Body of pancreas (tissue), 4 donors: Measurements from ENCODE around the gene AKIRIN2. TPM values are rescaled to one million over a fixed set of nuclear protein-coding genes. Genes with fewer than 3 reads are reported as not detected.
A peak's percentile ranks its signal among the peaks of the same experiment; 100 is the strongest.
"Not testable (repeated sequence)": the region's sequence is repeated elsewhere in the genome, so short reads cannot be mapped to it uniquely, and the experiment has no call there.

Experiments used
- ATAC-seq: fragments of 150-250 bp; one replicate; pipeline ENCODE4 v1.9.1; 2016
- DNase-seq, 4 donors: peaks; one replicate each; pipeline ENCODE4 v3.0.0-alpha.2; 2019
- H3K27ac ChIP-seq, 4 donors: fragments of 200-600 bp; sonication (generic); 1 replicate in 3 of 4; 2 replicates in 1 of 4; pipeline versions ENCODE4 v1.5.1 to v1.6.1; 2016 to 2019; ENCODE audit warnings: mild to moderate bottlenecking in 1 of 4, mixed read lengths in 1 of 4, moderate library complexity in 1 of 4
- H3K27me3 ChIP-seq, 2 donors: fragments of 200-600 bp; sonication (generic); one replicate each; pipeline ENCODE4 v1.6.0; 2016; ENCODE audit warnings: mild to moderate bottlenecking in 1 of 2
- H3K36me3 ChIP-seq, 2 donors: fragments of 200-600 bp; sonication (generic); replicated peaks in 1 of 2; 2 replicates each; pipeline ENCODE4 v1.5.1; 2016; ENCODE audit warnings: low read depth in 2 of 2; ENCODE audit not compliant: insufficient read depth in 1 of 2
- H3K4me1 ChIP-seq: fragments of 200-600 bp; sonication (generic); one replicate; pipeline ENCODE4 v1.6.0; 2016
- H3K4me3 ChIP-seq, 2 donors: fragments of 200-600 bp; sonication (generic); 1 replicate in 1 of 2; 2 replicates in 1 of 2; pipeline ENCODE4 v1.5.1; 2016 to 2019
- H3K9me3 ChIP-seq, 3 donors: fragments of 200-600 bp; sonication (generic); 1 replicate in 2 of 3; 2 replicates in 1 of 3; pipeline ENCODE4 v1.5.1; 2016
- POLR2A ChIP-seq, 3 donors: fragments of 450-650 bp; IDR thresholded peaks; one replicate each; pipeline ENCODE4 v1.6.1; 2016; ENCODE audit warnings: antibody characterized with exemption in 3 of 3, mild to moderate bottlenecking in 2 of 3
- WGBS, 2 donors: methylation state at CpG; one replicate each; pipeline ENCODE4 v1.1.5; 2017; 5-methylcytosine and 5-hydroxymethylcytosine counted together
- intact Hi-C: fragments of 100-400 bp; cut with DNase I; formaldehyde crosslinking; loops from one replicate; pipeline ENCODE4 v1.15.1; 2023
- total RNA-seq, 2 donors: library from RNA; depleted of rRNA; stranded (reverse); fragments of >200 nt; gene quantifications; one replicate each; pipeline ENCODE4 v1.1.0, GENCODE V29; 2016
- TF ChIP-seq, protein P1 (sequence below), 7 experiments: fragments of 450-650 bp in 4 of 7; fragments of 200-600 bp in 3 of 7; sonication (generic) in 3 of 7; IDR thresholded peaks; one replicate each; pipeline ENCODE4 v1.5.1; 2016 to 2019; ENCODE audit warnings: antibody characterized with exemption in 7 of 7

Gene AKIRIN2
- total RNA-seq, 2 donors from 2014 or later = 5.4 to 16.2 TPM

DNA sequence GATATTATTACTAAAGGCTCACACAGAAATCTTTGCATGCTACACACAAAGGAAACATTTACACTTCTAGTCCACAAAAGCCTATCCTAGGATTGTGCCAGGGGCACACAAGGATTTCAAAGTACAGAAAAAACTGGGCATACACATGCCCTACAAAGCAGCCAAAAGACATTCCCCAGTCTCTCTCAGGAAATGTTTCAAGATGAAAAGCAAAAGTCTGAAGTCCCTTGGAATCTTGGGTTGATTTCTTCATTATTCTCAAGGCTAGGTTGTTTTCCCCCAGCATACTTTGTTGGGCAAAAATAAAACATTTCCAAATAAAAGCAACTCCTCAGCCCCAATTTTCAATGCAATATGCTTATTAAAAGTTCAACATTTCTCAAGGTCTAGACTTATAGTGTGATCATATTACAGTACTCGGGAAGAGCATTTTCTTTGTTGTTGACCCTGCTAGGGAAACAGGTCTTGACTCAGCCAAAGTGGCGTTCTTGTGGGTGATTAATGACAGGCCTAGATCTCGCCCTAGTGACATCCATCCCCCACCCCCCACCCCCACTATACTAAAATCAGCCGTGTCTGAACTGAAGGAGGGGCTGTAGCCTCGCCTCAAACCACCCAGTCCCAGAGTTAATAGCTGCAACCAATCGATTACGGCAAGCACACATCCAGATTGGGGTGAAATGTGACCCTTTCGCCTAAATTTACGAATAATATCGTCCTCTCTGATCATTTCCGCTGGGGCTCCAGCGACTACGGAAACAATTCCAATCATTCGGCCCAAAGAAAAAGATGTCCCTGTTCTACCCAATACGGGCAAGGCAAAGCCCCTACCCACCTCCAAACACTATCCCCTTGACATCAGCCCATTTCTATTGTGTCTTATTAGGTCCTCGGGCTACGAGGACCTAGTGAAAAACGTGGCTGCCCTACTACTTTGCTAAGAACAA is 1.4 kb downstream of the AKIRIN2 start:
- TF ChIP-seq, protein P1, sequence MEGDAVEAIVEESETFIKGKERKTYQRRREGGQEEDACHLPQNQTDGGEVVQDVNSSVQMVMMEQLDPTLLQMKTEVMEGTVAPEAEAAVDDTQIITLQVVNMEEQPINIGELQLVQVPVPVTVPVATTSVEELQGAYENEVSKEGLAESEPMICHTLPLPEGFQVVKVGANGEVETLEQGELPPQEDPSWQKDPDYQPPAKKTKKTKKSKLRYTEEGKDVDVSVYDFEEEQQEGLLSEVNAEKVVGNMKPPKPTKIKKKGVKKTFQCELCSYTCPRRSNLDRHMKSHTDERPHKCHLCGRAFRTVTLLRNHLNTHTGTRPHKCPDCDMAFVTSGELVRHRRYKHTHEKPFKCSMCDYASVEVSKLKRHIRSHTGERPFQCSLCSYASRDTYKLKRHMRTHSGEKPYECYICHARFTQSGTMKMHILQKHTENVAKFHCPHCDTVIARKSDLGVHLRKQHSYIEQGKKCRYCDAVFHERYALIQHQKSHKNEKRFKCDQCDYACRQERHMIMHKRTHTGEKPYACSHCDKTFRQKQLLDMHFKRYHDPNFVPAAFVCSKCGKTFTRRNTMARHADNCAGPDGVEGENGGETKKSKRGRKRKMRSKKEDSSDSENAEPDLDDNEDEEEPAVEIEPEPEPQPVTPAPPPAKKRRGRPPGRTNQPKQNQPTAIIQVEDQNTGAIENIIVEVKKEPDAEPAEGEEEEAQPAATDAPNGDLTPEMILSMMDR (IDR thresholded peaks at IDR 0.05) = no peak
- no peak for TF ChIP-seq POLR2A (IDR thresholded peaks at IDR 0.05)
- H3K27ac ChIP-seq = peak overlapping the region; percentile 54 to 99 (median 95)
- 0 to 1% methylated on average over 17 to 18 of the region's 18 CpGs for WGBS, 2 donors
- intact Hi-C loops = no loop called here
- H3K27me3 ChIP-seq = no peaks in the 10 kb centered on the region
- DNase-seq (peak; percentile 17 to 54 (median 29)), ATAC-seq (peak; percentile 11)
- H3K4me3 ChIP-seq = peak overlapping the region; percentile 99
- H3K9me3 ChIP-seq = no peaks in the 10 kb centered on the region
- H3K4me1 ChIP-seq = peaks cover 42% of the 10 kb centered on the region
- H3K36me3 ChIP-seq = no peaks in the 10 kb centered on the region

- H3K27ac ChIP-seq = peak overlapping the region in 1 of 4 donors; percentile 99
Measured at GRCh38 chr6:87699576-87699975, 2.5 kb downstream of the AKIRIN2 start.

GRCh38 chr6:87698547-87699006 is 3.5 kb downstream of the AKIRIN2 start:
- Histone ChIP-seq H3K4me3 (no peak overlapping the region), H3K27ac (peak overlapping the region in 1 of 4 donors; percentile 49), H3K36me3 (no peaks in the 10 kb centered on the region), H3K4me1 (peaks cover 49% of the 10 kb centered on the region), H3K27me3 (no peaks in the 10 kb centered on the region), H3K9me3 (no peaks in the 10 kb centered on the region)
- WGBS, 2 donors = 41 to 57% methylated on average over 2 of the region's 2 CpGs
- ATAC-seq (no peak), DNase-seq (no peak)
- intact Hi-C loops = no loop called here
- peak in 1 of 3 donors; percentile 13 for TF ChIP-seq POLR2A (IDR thresholded peaks at IDR 0.05)
- TF ChIP-seq, protein P1 (IDR thresholded peaks at IDR 0.05) = no peak

More at GRCh38 chr6:87699576-87699975, 2.5 kb downstream of the AKIRIN2 start:
- H3K27me3 ChIP-seq = no peaks in the 10 kb centered on the region
- TF ChIP-seq POLR2A (IDR thresholded peaks at IDR 0.05) = no peak
- TF ChIP-seq, protein P1 (IDR thresholded peaks at IDR 0.05) = no peak
- DNase-seq (no peak), ATAC-seq (no peak)
- intact Hi-C loops = no loop called here
- H3K36me3 ChIP-seq = no peaks in the 10 kb centered on the region
- 1% methylated on average over 4 of the region's 4 CpGs for WGBS, 2 donors
- peaks cover 49% of the 10 kb centered on the region for H3K4me1 ChIP-seq
- no peak overlapping the region for H3K4me3 ChIP-seq
- H3K9me3 ChIP-seq = no peaks in the 10 kb centered on the region

- intact Hi-C loops = no loop called here
Measured at GRCh38 chr6:87697581-87698546, 4.2 kb downstream of the AKIRIN2 start.

GRCh38 chr6:87696817-87697216 is 5.2 kb downstream of the AKIRIN2 start:
- ATAC-seq, DNase-seq, H3K4me3 ChIP-seq, H3K9me3 ChIP-seq, intact Hi-C loops, H3K27ac ChIP-seq, H3K36me3 ChIP-seq, H3K27me3 ChIP-seq: not testable (repeated sequence)
- peaks cover 44% of the 10 kb centered on the region for H3K4me1 ChIP-seq
- WGBS, 2 donors = 79 to 92% methylated on average over 12 of the region's 12 CpGs

More at GRCh38 chr6:87697581-87698546, 4.2 kb downstream of the AKIRIN2 start:
- 34 to 43% methylated on average over 8 of the region's 8 CpGs for WGBS, 2 donors
- Histone ChIP-seq H3K36me3 (no peaks in the 10 kb centered on the region), H3K4me1 (peaks cover 46% of the 10 kb centered on the region), H3K27me3 (no peaks in the 10 kb centered on the region), H3K27ac (peak overlapping the region in 1 of 4 donors; percentile 49), H3K9me3 (no peaks in the 10 kb centered on the region), H3K4me3 (no peak overlapping the region)
- no peak for TF ChIP-seq POLR2A (IDR thresholded peaks at IDR 0.05)
- TF ChIP-seq, protein P1 (IDR thresholded peaks at IDR 0.05) = no peak
- ATAC-seq (no peak), DNase-seq (peak in 1 of 4 donors; percentile 18)
